Measurements from ENCODE around the gene WNT3. TPM values are rescaled to one million over a fixed set of nuclear protein-coding genes. Genes with fewer than 3 reads are reported as not detected.
A peak's percentile ranks its signal among the peaks of the same experiment; 100 is the strongest.

WNT3 gene
- total RNA-seq, 1 donor from 2014 or later: 1.5 TPM

GRCh38 chr17:46837521-46837920 lies 19.0 kb upstream of the WNT3 start:
- H3K4me1 ChIP-seq: peaks cover 7% of the 10 kb centered on the region
- DNase-seq (ENCODE audit: extremely low spot score in 2 of 2): no peak
- H3K9me3 ChIP-seq: no peaks in the 10 kb centered on the region
- intact Hi-C loops (cut with DNase I): no loop called here
- no peak overlapping the region for H3K27ac ChIP-seq
- no peak overlapping the region for H3K4me3 ChIP-seq
- no peaks in the 10 kb centered on the region for H3K36me3 ChIP-seq
- TF ChIP-seq, protein P1, sequence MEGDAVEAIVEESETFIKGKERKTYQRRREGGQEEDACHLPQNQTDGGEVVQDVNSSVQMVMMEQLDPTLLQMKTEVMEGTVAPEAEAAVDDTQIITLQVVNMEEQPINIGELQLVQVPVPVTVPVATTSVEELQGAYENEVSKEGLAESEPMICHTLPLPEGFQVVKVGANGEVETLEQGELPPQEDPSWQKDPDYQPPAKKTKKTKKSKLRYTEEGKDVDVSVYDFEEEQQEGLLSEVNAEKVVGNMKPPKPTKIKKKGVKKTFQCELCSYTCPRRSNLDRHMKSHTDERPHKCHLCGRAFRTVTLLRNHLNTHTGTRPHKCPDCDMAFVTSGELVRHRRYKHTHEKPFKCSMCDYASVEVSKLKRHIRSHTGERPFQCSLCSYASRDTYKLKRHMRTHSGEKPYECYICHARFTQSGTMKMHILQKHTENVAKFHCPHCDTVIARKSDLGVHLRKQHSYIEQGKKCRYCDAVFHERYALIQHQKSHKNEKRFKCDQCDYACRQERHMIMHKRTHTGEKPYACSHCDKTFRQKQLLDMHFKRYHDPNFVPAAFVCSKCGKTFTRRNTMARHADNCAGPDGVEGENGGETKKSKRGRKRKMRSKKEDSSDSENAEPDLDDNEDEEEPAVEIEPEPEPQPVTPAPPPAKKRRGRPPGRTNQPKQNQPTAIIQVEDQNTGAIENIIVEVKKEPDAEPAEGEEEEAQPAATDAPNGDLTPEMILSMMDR (IDR thresholded peaks at IDR 0.05): no peak
- TF ChIP-seq POLR2A (IDR thresholded peaks at IDR 0.05): no peak
- TF ChIP-seq POLR2AphosphoS5 (IDR thresholded peaks at IDR 0.05; ENCODE audit: insufficient read depth in 1 of 2, low read depth in 1 of 2): no peak
- H3K27me3 ChIP-seq: no peaks in the 10 kb centered on the region

GRCh38 chr17:46836500-46836899 lies 18.0 kb upstream of the WNT3 start:
- no peaks in the 10 kb centered on the region for H3K9me3 ChIP-seq
- intact Hi-C loops (cut with DNase I): no loop called here
- DNase-seq (ENCODE audit: extremely low spot score in 2 of 2): no peak
- H3K36me3 ChIP-seq: no peaks in the 10 kb centered on the region
- no peaks in the 10 kb centered on the region for H3K27me3 ChIP-seq
- peaks cover 3% of the 10 kb centered on the region for H3K4me1 ChIP-seq
- no peak for TF ChIP-seq POLR2AphosphoS5 (IDR thresholded peaks at IDR 0.05; ENCODE audit: insufficient read depth in 1 of 2, low read depth in 1 of 2)
- no peak for TF ChIP-seq POLR2A (IDR thresholded peaks at IDR 0.05)
- TF ChIP-seq, protein P1 (IDR thresholded peaks at IDR 0.05): no peak
- H3K4me3 ChIP-seq: no peak overlapping the region
- no peak overlapping the region for H3K27ac ChIP-seq

DNA sequence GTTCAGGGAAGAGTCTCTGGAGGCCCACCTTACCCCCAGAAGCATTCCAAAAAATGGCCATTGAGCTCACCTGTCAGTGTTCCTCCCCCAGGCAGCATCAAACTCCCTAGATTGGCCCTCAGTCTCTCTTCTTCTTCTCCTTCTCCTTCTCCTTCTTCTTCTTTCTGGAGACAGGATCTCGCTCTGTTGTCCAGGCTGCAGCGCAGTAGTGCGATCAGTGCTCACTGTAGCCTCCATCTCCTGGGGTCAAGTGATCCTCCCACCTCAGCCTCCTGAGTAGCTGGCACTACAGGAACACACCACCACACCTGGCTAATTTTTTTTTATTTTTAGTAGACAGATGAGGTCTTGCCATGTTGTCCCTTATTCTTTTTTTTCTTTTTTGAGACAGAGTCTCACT lies 16.4 kb upstream of the WNT3 start:
- Histone ChIP-seq H3K9me3 (no peaks in the 10 kb centered on the region), H3K27ac (no peak overlapping the region), H3K4me3 (no peak overlapping the region), H3K36me3 (no peaks in the 10 kb centered on the region), H3K4me1 (no peaks in the 10 kb centered on the region), H3K27me3 (no peaks in the 10 kb centered on the region)
- DNase-seq (ENCODE audit: extremely low spot score in 2 of 2): no peak
- TF ChIP-seq POLR2AphosphoS5 (IDR thresholded peaks at IDR 0.05; ENCODE audit: insufficient read depth in 1 of 2, low read depth in 1 of 2) (no peak), POLR2A (IDR thresholded peaks at IDR 0.05) (no peak)
- TF ChIP-seq, protein P1 (IDR thresholded peaks at IDR 0.05): no peak
- intact Hi-C loops (cut with DNase I): no loop called here

DNA sequence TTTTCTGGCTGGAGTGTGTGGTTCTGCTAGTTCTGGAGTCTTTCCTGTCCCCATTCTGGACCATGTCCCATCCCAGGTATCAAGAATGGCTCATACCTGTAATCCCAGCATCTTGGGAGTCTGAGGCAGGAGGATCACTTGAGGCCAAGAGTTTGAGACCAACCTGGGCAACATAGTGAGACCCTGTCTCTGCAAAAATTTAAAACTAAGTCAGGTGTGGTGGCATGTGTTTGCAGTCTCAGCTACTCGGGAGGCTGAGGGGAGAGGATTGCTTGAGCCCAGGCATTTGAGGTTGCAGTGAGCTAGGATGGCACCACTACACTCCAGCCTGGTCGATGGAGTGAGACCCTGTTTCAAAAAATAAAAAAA lies 15.3 kb upstream of the WNT3 start:
- Histone ChIP-seq H3K27me3 (no peaks in the 10 kb centered on the region), H3K4me1 (no peaks in the 10 kb centered on the region), H3K36me3 (no peaks in the 10 kb centered on the region), H3K4me3 (no peak overlapping the region), H3K27ac (no peak overlapping the region), H3K9me3 (no peaks in the 10 kb centered on the region)
- no peak for TF ChIP-seq POLR2AphosphoS5 (IDR thresholded peaks at IDR 0.05; ENCODE audit: insufficient read depth in 1 of 2, low read depth in 1 of 2)
- TF ChIP-seq, protein P1 (IDR thresholded peaks at IDR 0.05): no peak
- TF ChIP-seq POLR2A (IDR thresholded peaks at IDR 0.05): no peak
- DNase-seq (ENCODE audit: extremely low spot score in 2 of 2): no peak
- intact Hi-C loops (cut with DNase I): no loop called here

- H3K4me3 ChIP-seq: no peak overlapping the region
- H3K27ac ChIP-seq: peak overlapping the region; percentile 33
- no peaks in the 10 kb centered on the region for H3K27me3 ChIP-seq
These were observed 14.7 kb upstream of the WNT3 start for GRCh38 chr17:46832945-46833839.

More at GRCh38 chr17:46832945-46833839, 14.7 kb upstream of the WNT3 start:
- Histone ChIP-seq H3K9me3 (no peaks in the 10 kb centered on the region), H3K36me3 (no peaks in the 10 kb centered on the region), H3K4me1 (no peaks in the 10 kb centered on the region)
- TF ChIP-seq POLR2A (IDR thresholded peaks at IDR 0.05) (no peak), POLR2AphosphoS5 (IDR thresholded peaks at IDR 0.05; ENCODE audit: insufficient read depth in 1 of 2, low read depth in 1 of 2) (no peak)
- TF ChIP-seq, protein P1 (IDR thresholded peaks at IDR 0.05): no peak
- intact Hi-C loops (cut with DNase I): no loop called here
- DNase-seq (ENCODE audit: extremely low spot score in 2 of 2): no peak

Data from vagina (tissue), 2 donors.